DOHH2 (cell line): Measurements from ENCODE around the gene VPS37B.
A peak's percentile ranks its signal among the peaks of the same experiment; 100 is the strongest.

Source experiments
- H3F3A ChIP-seq: fragments of 200-600 bp; sonication (generic), shearing (Covaris generic); 2 replicates; pipeline ENCODE4 v1.6.0; 2016; ENCODE audit warnings: antibody characterized with exemption, mild to moderate bottlenecking; ENCODE audit not compliant: control insufficient read depth, insufficient read depth
- H3K27ac ChIP-seq: fragments of 200-600 bp; sonication (generic); 2 replicates; pipeline ENCODE4 v1.5.1; 2014; ENCODE audit warnings: low read depth, mild to moderate bottlenecking, low read length, moderate library complexity
- H3K27me3 ChIP-seq: fragments of 200-600 bp; sonication (generic); 2 replicates; pipeline ENCODE4 v1.6.1; 2014; ENCODE audit warnings: mild to moderate bottlenecking, low read length, mixed read lengths; ENCODE audit not compliant: control insufficient read depth
- H3K36me3 ChIP-seq: fragments of 200-600 bp; sonication (generic); 2 replicates; pipeline ENCODE4 v1.6.1; 2014; ENCODE audit warnings: mild to moderate bottlenecking, low read length, moderate library complexity, mixed read lengths; ENCODE audit not compliant: control insufficient read depth
- H3K4me1 ChIP-seq: fragments of 200-600 bp; sonication (generic); 2 replicates; pipeline ENCODE4 v1.6.1; 2014; ENCODE audit warnings: mild to moderate bottlenecking, low read length, mixed read lengths; ENCODE audit not compliant: control insufficient read depth
- H3K4me2 ChIP-seq: fragments of 200-600 bp; sonication (generic); 2 replicates; pipeline ENCODE4 v1.6.0; 2014; ENCODE audit warnings: mild to moderate bottlenecking, low read length, moderate library complexity
- H3K4me3 ChIP-seq: fragments of 200-600 bp; sonication (generic); 2 replicates; pipeline ENCODE4 v1.5.1; 2014; ENCODE audit warnings: mild to moderate bottlenecking, low read length, mixed read lengths
- H3K79me2 ChIP-seq: fragments of 200-600 bp; sonication (generic); 2 replicates; pipeline ENCODE4 v1.6.1; 2014; ENCODE audit warnings: mild to moderate bottlenecking, low read length, mixed read lengths; ENCODE audit not compliant: control insufficient read depth
- H3K9me2 ChIP-seq: fragments of 200-600 bp; sonication (generic); replicated peaks from 2 replicates; pipeline ENCODE4 v1.6.1; 2014; ENCODE audit warnings: mild to moderate bottlenecking, low read length, mixed read lengths; ENCODE audit not compliant: control insufficient read depth
- H3K9me3 ChIP-seq: fragments of 200-600 bp; sonication (generic); 2 replicates; pipeline ENCODE4 v1.6.1; 2014; ENCODE audit warnings: antibody characterized with exemption, low read length, mixed read lengths; ENCODE audit not compliant: control insufficient read depth, insufficient read depth
- H4K20me1 ChIP-seq: fragments of 200-600 bp; sonication (generic); 2 replicates; pipeline ENCODE4 v1.6.0; 2014; ENCODE audit warnings: low read depth, mild to moderate bottlenecking, antibody characterized with exemption, low read length, moderate library complexity; ENCODE audit not compliant: control insufficient read depth, insufficient read depth
- CTCF ChIP-seq: fragments of 200-600 bp; sonication (generic); IDR thresholded peaks from one replicate; pipeline ENCODE4 v1.5.1; 2014; ENCODE audit warnings: antibody characterized with exemption, mild to moderate bottlenecking, low read depth, low read length; ENCODE audit not compliant: poor library complexity, severe bottlenecking
- EZH2phosphoT487 ChIP-seq: fragments of 200-600 bp; sonication (generic); IDR thresholded peaks from 2 replicates; pipeline ENCODE4 v1.6.1; 2017; ENCODE audit warnings: borderline replicate concordance, mild to moderate bottlenecking, antibody characterized with exemption, low read length, moderate library complexity, mixed read lengths

The VPS37B gene

DNA sequence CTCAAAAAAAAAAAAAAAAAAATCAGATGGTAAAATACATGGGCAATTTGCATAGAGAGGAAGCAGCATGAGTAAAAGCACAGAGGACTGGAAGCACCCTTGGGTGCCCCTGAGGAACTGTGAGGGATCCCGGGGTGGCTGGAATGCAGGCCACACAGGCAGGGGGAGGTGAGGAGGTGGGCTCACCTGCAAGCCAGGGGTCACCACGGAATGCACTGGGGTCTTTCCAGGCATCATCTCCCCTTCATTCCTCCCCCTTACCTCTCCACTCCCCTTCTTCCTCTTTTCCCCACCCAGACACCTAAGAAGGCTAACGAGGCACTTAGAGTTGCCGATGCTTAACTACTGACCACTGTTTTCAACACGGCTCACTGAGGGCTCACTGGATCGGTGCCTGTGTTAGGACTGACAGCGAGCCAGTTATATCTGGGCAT, 75.1 kb downstream of the VPS37B start:
- Histone ChIP-seq H3K9me3 (no peaks in the 10 kb centered on the region), H3K4me2 (peak overlapping the region; percentile 94), H3K27me3 (no peaks in the 10 kb centered on the region), H3K36me3 (no peaks in the 10 kb centered on the region), H3K4me1 (peaks cover 72% of the 10 kb centered on the region), H3K27ac (peak overlapping the region; percentile 63), H3K79me2 (no peaks in the 10 kb centered on the region), H3K9me2 (no peaks in the 10 kb centered on the region), H3F3A (peaks cover 13% of the 10 kb centered on the region), H4K20me1 (no peaks in the 10 kb centered on the region), H3K4me3 (peak overlapping the region; percentile 61)
- TF ChIP-seq EZH2phosphoT487: no peak
- no peak for TF ChIP-seq CTCF

DNA sequence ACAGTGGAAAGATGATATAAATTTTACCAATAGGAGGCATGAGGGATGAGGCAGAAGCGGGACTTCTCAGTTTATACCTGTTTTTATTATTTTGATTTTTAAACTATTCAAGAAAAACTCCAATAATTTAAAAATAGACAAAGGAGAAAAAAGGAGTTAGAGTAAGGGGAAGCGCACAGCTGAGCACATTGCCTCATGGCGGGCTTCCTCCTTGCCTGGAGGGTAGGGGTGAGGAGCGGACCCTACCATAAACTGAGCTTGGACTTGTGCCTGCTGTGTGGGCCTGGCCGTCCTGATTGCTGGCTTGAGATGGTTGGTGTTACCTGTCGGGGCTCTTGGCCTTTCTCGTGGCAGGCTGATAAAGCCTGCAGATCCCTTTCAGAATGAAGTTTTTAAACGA, 75.8 kb downstream of the VPS37B start:
- H3K79me2 ChIP-seq: no peaks in the 10 kb centered on the region
- H3K4me2 ChIP-seq: peak overlapping the region; percentile 94
- no peaks in the 10 kb centered on the region for H3K27me3 ChIP-seq
- peak overlapping the region; percentile 30; the same call in 1 of the 2 replicates for H3K27ac ChIP-seq
- no peaks in the 10 kb centered on the region for H3K9me3 ChIP-seq
- H3K36me3 ChIP-seq: no peaks in the 10 kb centered on the region
- H3F3A ChIP-seq: peaks cover 15% of the 10 kb centered on the region
- no peaks in the 10 kb centered on the region for H4K20me1 ChIP-seq
- H3K4me1 ChIP-seq: peaks cover 68% of the 10 kb centered on the region
- TF ChIP-seq CTCF: no peak
- TF ChIP-seq EZH2phosphoT487: no peak
- H3K4me3 ChIP-seq: peak overlapping the region; percentile 61
- no peaks in the 10 kb centered on the region for H3K9me2 ChIP-seq

DNA sequence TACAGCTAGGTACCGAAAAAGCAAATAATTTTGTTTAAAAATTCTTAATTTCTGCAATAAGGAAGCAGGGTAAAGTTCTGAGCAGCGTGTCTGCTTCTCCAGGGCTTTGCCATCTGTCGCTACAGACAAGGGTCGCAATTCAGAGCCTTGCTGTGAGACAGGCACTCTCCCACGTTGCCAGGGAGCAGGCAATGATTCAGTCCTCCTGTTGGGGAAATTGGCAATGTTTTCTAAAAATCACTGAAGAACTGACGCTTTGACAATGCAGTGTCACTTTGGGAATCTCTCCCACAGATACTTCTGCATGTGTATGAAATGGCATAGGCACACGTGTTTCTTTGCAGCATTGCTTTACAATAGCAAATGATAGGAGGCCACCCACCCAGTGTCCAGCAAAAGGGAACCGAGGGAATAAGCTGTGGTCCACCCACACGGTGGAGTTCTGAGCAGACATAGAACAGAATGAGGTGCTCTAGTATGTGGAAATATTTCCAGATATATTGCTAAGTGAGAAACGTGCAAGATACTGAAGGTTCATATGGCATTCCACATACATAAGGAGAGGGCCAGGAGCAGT, 76.6 kb downstream of the VPS37B start:
- Histone ChIP-seq H3K79me2 (no peaks in the 10 kb centered on the region), H3K9me2 (no peaks in the 10 kb centered on the region), H3K4me2 (no peak overlapping the region), H3F3A (peaks cover 13% of the 10 kb centered on the region), H3K4me1 (peaks cover 66% of the 10 kb centered on the region), H3K27ac (no peak overlapping the region), H3K4me3 (no peak overlapping the region), H3K27me3 (no peaks in the 10 kb centered on the region), H3K36me3 (no peaks in the 10 kb centered on the region), H3K9me3 (no peaks in the 10 kb centered on the region), H4K20me1 (no peaks in the 10 kb centered on the region)
- TF ChIP-seq CTCF (no peak), EZH2phosphoT487 (no peak)
